ENCODE data around the gene ZNF837. TPM values are rescaled to one million over a fixed set of nuclear protein-coding genes. Genes with fewer than 3 reads are reported as not detected.

Gene ZNF837
- total RNA-seq, 2 donors from 2014 or later = 1.8 to 2.6 TPM

- Histone ChIP-seq H3K27me3 (peaks cover 23% of the 10 kb centered on the region), H3K9ac (ENCODE audit: low read depth in 2 of 2, low read length in 2 of 2) (no peak overlapping the region), H3K4me3 (no peak overlapping the region), H3K9me3 (no peaks in the 10 kb centered on the region), H3K27ac (no peak overlapping the region), H3K4me1 (peaks cover 8% of the 10 kb centered on the region), H3K36me3 (peaks cover 6% of the 10 kb centered on the region)
- TF ChIP-seq, protein P1, sequence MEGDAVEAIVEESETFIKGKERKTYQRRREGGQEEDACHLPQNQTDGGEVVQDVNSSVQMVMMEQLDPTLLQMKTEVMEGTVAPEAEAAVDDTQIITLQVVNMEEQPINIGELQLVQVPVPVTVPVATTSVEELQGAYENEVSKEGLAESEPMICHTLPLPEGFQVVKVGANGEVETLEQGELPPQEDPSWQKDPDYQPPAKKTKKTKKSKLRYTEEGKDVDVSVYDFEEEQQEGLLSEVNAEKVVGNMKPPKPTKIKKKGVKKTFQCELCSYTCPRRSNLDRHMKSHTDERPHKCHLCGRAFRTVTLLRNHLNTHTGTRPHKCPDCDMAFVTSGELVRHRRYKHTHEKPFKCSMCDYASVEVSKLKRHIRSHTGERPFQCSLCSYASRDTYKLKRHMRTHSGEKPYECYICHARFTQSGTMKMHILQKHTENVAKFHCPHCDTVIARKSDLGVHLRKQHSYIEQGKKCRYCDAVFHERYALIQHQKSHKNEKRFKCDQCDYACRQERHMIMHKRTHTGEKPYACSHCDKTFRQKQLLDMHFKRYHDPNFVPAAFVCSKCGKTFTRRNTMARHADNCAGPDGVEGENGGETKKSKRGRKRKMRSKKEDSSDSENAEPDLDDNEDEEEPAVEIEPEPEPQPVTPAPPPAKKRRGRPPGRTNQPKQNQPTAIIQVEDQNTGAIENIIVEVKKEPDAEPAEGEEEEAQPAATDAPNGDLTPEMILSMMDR (IDR thresholded peaks at IDR 0.05) = no peak
- DNase-seq = no peak
- intact Hi-C loops (cut with DNase I) = no loop called here
These were observed 17.3 kb upstream of the ZNF837 start for GRCh38 chr19:58398087-58398486.

GRCh38 chr19:58397533-58398037 is 16.8 kb upstream of the ZNF837 start:
- Histone ChIP-seq H3K27ac (no peak overlapping the region), H3K27me3 (peaks cover 23% of the 10 kb centered on the region), H3K4me3 (no peak overlapping the region), H3K9ac (ENCODE audit: low read depth in 2 of 2, low read length in 2 of 2) (no peak overlapping the region), H3K9me3 (no peaks in the 10 kb centered on the region), H3K4me1 (peaks cover 8% of the 10 kb centered on the region), H3K36me3 (peaks cover 6% of the 10 kb centered on the region)
- TF ChIP-seq, protein P1 (IDR thresholded peaks at IDR 0.05) = no peak
- intact Hi-C loops (cut with DNase I) = no loop called here
- DNase-seq = no peak

DNA sequence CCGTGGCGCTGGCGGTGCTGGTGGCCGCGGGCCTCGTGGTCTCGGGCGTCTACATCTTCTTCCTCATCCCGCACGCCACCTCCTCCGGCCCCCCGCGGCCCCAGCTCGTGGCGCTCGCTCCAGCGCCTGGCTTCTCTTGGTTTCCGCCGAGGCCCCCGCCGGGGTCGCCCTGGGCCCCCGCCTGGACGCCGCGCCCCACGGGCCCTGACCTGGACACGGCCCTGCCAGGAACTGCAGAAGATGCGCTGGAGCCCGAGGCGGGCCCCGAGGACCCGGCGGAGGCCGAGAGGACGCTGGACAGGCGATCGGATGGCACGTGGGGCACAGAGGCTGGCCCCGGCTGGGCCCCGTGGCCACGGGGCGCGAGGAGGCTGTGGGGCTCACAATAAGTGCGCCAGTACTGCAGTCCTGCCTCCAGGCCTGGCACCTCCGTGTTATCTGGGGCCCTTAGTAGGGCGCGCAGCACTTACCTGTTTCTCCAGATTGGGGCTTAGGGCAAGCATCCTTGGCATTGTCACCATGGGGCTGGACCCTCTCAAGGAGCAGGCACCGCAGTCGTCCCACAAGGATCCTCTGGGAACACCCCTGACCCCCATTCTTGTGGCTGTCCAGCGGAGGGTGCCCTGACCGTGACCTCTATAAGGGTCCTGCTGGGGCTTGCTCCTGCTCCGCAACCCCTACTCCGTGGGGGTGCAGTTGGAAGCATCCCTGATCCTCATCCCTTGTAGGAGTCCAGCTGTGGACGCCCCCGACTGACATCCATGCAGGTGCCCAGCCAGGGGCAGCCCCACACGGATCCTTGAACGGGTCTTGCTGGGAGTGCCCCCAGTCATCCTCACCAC is 16.1 kb upstream of the ZNF837 start:
- no peak overlapping the region for H3K4me3 ChIP-seq
- H3K36me3 ChIP-seq = peaks cover 8% of the 10 kb centered on the region
- intact Hi-C loops (cut with DNase I) = no loop called here
- peaks cover 23% of the 10 kb centered on the region for H3K27me3 ChIP-seq
- TF ChIP-seq, protein P1 (IDR thresholded peaks at IDR 0.05) = no peak
- no peak for DNase-seq
- H3K9ac ChIP-seq (ENCODE audit: low read depth in 2 of 2, low read length in 2 of 2) = no peak overlapping the region
- peaks cover 8% of the 10 kb centered on the region for H3K4me1 ChIP-seq
- no peak overlapping the region for H3K27ac ChIP-seq
- no peaks in the 10 kb centered on the region for H3K9me3 ChIP-seq

- Histone ChIP-seq H3K27ac (no peak overlapping the region), H3K9me3 (no peaks in the 10 kb centered on the region), H3K36me3 (peaks cover 16% of the 10 kb centered on the region), H3K27me3 (peaks cover 23% of the 10 kb centered on the region), H3K9ac (ENCODE audit: low read depth in 2 of 2, low read length in 2 of 2) (no peak overlapping the region), H3K4me1 (peaks cover 8% of the 10 kb centered on the region), H3K4me3 (no peak overlapping the region)
- DNase-seq = no peak
- TF ChIP-seq, protein P1 (IDR thresholded peaks at IDR 0.05) = no peak
- intact Hi-C loops (cut with DNase I) = no loop called here
These were observed 15.3 kb upstream of the ZNF837 start for GRCh38 chr19:58395979-58396627.

DNA sequence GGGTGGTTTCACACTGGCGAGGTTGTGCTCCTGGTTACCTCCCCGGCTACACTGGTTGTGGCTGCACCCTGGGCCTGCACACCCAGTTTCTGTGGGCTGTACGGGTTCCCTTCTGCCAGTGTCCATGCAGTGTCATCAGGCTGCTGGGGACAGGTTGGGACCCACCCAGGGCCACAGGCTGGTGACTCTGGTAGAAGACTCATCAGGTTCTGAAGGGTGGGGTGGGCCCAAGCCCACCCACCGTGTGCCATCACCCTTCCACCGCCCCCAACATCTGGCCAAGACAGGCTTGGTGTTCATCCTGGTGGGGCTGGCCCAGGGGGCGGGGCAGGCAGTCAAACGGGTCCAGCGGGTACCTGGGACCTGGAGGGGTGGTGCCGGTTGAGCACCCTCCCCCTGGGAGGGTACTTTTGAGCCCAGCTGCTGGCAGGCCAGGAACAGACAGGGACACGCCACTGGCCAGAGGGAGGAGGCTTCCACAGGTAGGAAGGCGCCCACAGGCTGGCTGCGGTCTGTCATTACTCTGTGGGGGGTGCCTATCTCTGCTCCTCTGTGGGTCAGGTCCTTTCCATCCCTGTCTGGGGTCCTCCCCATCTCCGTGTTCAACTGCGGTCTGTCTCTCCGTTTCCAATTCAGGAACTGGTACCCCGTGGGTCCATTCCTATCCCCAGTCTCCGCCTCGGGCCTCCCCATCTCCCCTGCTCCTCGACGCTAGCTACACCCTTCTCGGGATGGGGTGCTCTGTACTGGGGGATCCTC is 14.6 kb upstream of the ZNF837 start, which contains the start of gene RNF225:
RNF225 (plus strand) TSS at position 437 of the 759 bp plus-strand sequence. CDS start 434 bp downstream, outside the sequence.
- no peak within 1 kb of the TSS for H3K27ac ChIP-seq
- no peak within 1 kb of the TSS for H3K9ac ChIP-seq (ENCODE audit: low read depth in 2 of 2, low read length in 2 of 2)
- H3K4me3 ChIP-seq = no peak within 1 kb of the TSS
- H3K36me3 ChIP-seq = peaks cover 17% of the 10 kb centered on the region
- TF ChIP-seq, protein P1 (IDR thresholded peaks at IDR 0.05) = no peak
- intact Hi-C loops (cut with DNase I) = no loop called here
- H3K27me3 ChIP-seq = peaks cover 23% of the 10 kb centered on the region
- H3K4me1 ChIP-seq = peaks cover 2% of the 10 kb centered on the region
- no peaks in the 10 kb centered on the region for H3K9me3 ChIP-seq
- DNase-seq = peak; percentile 66

All from colonic mucosa (tissue), 4 donors.